ENCODE results near the gene CD2.
A peak's percentile ranks its signal among the peaks of the same experiment; 100 is the strongest.

Gene CD2

DNA sequence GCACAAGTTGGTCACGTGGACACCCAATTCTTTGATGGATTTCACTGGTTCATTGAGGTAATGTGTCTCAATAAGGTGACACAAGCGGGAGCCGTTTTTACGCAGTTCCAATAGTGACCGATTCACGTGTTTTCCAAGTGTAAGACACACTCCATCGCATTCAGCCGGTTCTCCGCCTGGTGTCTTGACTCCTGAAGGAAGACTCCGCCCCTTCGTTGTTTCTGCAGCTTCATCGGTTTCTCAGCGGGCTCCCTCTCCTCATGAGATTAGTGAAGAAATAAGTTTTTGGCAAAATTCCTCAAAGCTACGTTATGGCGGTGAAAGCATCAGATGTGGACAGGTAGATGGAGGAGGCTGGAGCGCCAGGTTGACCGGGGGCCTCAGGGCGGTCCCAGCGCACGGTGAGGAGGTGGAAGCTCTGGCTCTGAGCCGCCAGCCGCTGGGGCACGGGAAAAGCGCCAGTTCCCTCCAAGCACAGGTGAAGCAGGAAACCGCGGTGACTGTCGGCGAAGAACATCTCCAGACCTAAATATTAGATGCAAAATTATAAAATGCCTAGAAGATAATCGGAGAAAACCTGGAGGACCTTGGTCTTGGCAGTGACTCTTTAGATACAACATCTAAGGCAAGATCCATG, 21.0 kb downstream of the CD2 start:
- no peak for DNase-seq
- 0 out of 2 replicates have a peak, but pooled peaks cover 2% of the 10 kb centered on the region for H3F3A ChIP-seq (ENCODE audit: insufficient read depth, low read length)
- H3K27me3 ChIP-seq (replicated peaks; ENCODE audit: insufficient read depth, low read length), result no peaks in the 10 kb centered on the region
- H3K27ac ChIP-seq (ENCODE audit: low read length), result no peak overlapping the region
- H3K79me2 ChIP-seq (ENCODE audit: low read length), result no peaks in the 10 kb centered on the region
- no peak for TF ChIP-seq EZH2phosphoT487 (IDR thresholded peaks at IDR 0.05; ENCODE audit: low read length)
- TF ChIP-seq EZH2 (optimal IDR thresholded peaks at IDR 0.05; ENCODE audit: low read depth, low read length), result no peak
- TF ChIP-seq, protein P1, sequence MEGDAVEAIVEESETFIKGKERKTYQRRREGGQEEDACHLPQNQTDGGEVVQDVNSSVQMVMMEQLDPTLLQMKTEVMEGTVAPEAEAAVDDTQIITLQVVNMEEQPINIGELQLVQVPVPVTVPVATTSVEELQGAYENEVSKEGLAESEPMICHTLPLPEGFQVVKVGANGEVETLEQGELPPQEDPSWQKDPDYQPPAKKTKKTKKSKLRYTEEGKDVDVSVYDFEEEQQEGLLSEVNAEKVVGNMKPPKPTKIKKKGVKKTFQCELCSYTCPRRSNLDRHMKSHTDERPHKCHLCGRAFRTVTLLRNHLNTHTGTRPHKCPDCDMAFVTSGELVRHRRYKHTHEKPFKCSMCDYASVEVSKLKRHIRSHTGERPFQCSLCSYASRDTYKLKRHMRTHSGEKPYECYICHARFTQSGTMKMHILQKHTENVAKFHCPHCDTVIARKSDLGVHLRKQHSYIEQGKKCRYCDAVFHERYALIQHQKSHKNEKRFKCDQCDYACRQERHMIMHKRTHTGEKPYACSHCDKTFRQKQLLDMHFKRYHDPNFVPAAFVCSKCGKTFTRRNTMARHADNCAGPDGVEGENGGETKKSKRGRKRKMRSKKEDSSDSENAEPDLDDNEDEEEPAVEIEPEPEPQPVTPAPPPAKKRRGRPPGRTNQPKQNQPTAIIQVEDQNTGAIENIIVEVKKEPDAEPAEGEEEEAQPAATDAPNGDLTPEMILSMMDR (IDR thresholded peaks at IDR 0.05; ENCODE audit: low read length), result no peak
- H3K9ac ChIP-seq (ENCODE audit: low read length), result no peak overlapping the region
- no peak overlapping the region for H3K4me3 ChIP-seq (ENCODE audit: low read length)
- H3K4me1 ChIP-seq (ENCODE audit: low read length), result peaks cover 14% of the 10 kb centered on the region
- H3K9me2 ChIP-seq (replicated peaks; ENCODE audit: insufficient read depth, low read length), result no peaks in the 10 kb centered on the region
- H2AFZ ChIP-seq (ENCODE audit: low read length), result no peak overlapping the region
- no peak overlapping the region for H3K4me2 ChIP-seq (ENCODE audit: low read depth, low read length)
- no peaks in the 10 kb centered on the region for H3K9me3 ChIP-seq (replicated peaks; ENCODE audit: insufficient read depth, low read length)
- H4K20me1 ChIP-seq (ENCODE audit: insufficient read depth, low read length), result no peaks in the 10 kb centered on the region
- no peaks in the 10 kb centered on the region for H3K36me3 ChIP-seq (replicated peaks; ENCODE audit: insufficient read depth, low read length)

DNA sequence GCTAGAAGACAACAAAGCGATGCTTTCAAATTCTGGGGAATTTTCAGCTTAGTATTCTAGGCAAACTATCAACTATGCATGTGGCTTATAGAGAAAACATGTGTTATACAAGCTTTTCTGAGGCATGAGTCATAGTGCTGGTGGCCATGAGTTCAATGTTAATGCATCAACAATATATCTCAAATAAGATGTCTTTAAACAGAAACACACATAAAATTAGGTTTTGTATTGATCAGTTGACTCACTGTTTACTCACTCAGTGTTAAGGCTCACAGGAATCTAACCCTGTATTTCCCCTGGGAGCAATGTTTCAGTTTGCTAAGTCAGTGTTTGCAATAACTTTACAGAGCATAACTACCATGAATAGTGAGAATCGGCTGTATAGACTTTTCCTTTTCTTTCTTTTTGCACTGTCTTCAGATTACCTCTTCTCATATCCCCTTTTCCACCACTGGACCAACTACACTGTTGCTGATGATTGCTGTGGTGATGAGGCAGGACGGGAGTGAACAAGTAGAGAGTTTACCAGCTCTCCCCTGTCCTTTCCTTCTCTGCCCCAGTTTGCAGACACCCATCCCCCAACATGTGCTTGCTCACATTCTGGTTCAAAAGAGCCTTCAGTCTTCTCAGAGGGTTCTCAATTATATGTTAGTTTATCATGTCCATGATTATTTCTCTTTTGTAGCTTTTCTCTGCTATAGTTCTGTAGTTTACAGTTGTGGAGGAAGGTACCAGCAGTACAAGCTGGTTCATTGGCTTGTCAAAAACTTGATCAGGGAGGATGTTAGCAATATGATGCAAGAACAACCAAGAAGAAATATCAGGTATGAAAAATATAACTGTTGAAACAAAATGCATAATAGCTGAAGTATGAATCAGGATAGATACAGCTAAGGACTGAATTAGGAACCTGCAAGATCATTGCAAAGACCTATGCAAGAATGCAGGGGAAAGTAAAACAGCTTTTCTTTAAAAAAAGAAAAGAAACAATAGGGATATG, 23.9 kb downstream of the CD2 start:
- Histone ChIP-seq H3K9me2 (replicated peaks; ENCODE audit: insufficient read depth, low read length) (no peaks in the 10 kb centered on the region), H3F3A (ENCODE audit: insufficient read depth, low read length) (no peaks in the 10 kb centered on the region), H3K4me3 (ENCODE audit: low read length) (no peak overlapping the region), H4K20me1 (ENCODE audit: insufficient read depth, low read length) (no peaks in the 10 kb centered on the region), H3K27me3 (replicated peaks; ENCODE audit: insufficient read depth, low read length) (no peaks in the 10 kb centered on the region), H3K9ac (ENCODE audit: low read length) (no peak overlapping the region), H3K4me1 (ENCODE audit: low read length) (0 out of 2 replicates have a peak, but pooled peaks cover 6% of the 10 kb centered on the region), H3K4me2 (ENCODE audit: low read depth, low read length) (peak overlapping the region; percentile 47; the same call in 1 of the 2 replicates), H3K79me2 (ENCODE audit: low read length) (no peaks in the 10 kb centered on the region), H3K27ac (ENCODE audit: low read length) (peak overlapping the region; percentile 18; the same call in 1 of the 2 replicates), H2AFZ (ENCODE audit: low read length) (peak overlapping the region; percentile 48; the same call in 1 of the 2 replicates), H3K36me3 (replicated peaks; ENCODE audit: insufficient read depth, low read length) (no peaks in the 10 kb centered on the region), H3K9me3 (replicated peaks; ENCODE audit: insufficient read depth, low read length) (no peaks in the 10 kb centered on the region)
- DNase-seq, result no peak
- TF ChIP-seq, protein P1 (IDR thresholded peaks at IDR 0.05; ENCODE audit: low read length), result no peak
- TF ChIP-seq EZH2 (optimal IDR thresholded peaks at IDR 0.05; ENCODE audit: low read depth, low read length) (no peak), EZH2phosphoT487 (IDR thresholded peaks at IDR 0.05; ENCODE audit: low read length) (no peak)

DNA sequence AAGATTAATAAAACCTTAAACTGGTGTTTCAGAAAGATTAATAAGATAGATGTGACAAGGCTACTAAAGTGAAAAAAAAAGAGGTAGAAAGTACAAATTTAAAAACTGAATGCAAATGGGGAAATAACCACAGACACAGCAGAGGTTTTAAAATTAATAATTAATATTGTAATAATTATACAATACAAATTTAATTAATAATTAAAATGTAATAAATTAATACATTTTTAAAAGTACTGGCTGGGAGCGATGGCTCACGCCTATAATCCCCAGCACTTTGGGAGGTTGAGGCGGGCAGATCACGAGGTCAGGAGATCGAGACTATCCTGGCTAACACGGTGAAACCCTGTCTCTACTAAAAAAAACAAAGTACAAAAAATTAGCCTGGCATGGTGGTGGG, 26.8 kb downstream of the CD2 start:
- no peaks in the 10 kb centered on the region for H3K9me2 ChIP-seq (replicated peaks; ENCODE audit: insufficient read depth, low read length)
- no peak for TF ChIP-seq EZH2 (optimal IDR thresholded peaks at IDR 0.05; ENCODE audit: low read depth, low read length)
- TF ChIP-seq, protein P1 (IDR thresholded peaks at IDR 0.05; ENCODE audit: low read length), result no peak
- H3K27me3 ChIP-seq (replicated peaks; ENCODE audit: insufficient read depth, low read length), result no peaks in the 10 kb centered on the region
- H4K20me1 ChIP-seq (ENCODE audit: insufficient read depth, low read length), result no peaks in the 10 kb centered on the region
- no peaks in the 10 kb centered on the region for H3K9me3 ChIP-seq (replicated peaks; ENCODE audit: insufficient read depth, low read length)
- H3K4me2 ChIP-seq (ENCODE audit: low read depth, low read length), result no peak overlapping the region
- H3K27ac ChIP-seq (ENCODE audit: low read length), result no peak overlapping the region
- no peaks in the 10 kb centered on the region for H3K36me3 ChIP-seq (replicated peaks; ENCODE audit: insufficient read depth, low read length)
- no peaks in the 10 kb centered on the region for H3F3A ChIP-seq (ENCODE audit: insufficient read depth, low read length)
- H3K4me1 ChIP-seq (ENCODE audit: low read length), result 0 out of 2 replicates have a peak, but pooled peaks cover 6% of the 10 kb centered on the region
- no peak overlapping the region for H2AFZ ChIP-seq (ENCODE audit: low read length)
- no peak overlapping the region for H3K9ac ChIP-seq (ENCODE audit: low read length)
- H3K4me3 ChIP-seq (ENCODE audit: low read length), result no peak overlapping the region
- DNase-seq, result no peak
- no peaks in the 10 kb centered on the region for H3K79me2 ChIP-seq (ENCODE audit: low read length)
